ENCODE results near the gene KLHDC10.
"Not testable (repeated sequence)": the region's sequence is repeated elsewhere in the genome, so short reads cannot be mapped to it uniquely, and the experiment has no call there.

The KLHDC10 gene

DNA sequence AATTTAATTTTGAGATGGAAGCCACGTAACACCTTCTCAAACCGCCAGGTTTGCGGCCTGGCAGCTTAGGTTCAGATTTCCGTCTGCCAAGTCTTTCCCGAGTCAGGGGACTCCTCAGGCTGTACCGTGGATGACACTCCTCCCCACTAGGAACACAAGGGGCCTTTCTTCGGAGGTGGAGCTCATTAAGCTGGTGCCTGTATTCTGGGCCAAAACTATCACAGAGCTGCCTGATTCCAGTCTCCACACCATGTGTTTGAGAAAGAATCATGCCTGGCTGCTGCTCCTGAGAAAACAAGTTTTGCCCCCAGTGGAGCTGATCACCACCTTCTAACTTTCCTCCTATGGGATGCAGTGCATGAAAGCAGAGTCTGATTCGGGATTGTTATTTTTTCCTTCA lies 90.1 kb downstream of the KLHDC10 start:
- no peak for DNase-seq

DNA sequence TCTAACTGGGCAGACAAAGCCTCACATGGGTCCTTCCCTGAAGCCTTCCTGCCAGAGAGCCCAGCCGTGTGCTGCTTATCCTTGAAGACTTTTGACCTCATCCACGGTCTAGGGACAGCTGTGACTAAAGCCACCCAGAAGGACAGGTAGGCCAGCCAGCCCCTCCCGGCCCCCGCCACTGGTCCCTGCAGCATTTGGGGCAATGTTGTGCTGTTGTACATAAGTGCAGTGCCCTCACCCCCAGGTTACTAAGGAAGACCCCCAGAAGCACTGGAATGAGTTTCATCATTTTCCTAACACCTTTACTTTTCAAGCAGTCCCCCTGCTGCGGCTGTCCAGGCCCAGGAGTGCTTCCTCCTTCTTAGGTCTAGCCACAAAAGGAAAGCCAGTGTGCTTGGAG lies 91.9 kb downstream of the KLHDC10 start:
- no peak for DNase-seq

DNA sequence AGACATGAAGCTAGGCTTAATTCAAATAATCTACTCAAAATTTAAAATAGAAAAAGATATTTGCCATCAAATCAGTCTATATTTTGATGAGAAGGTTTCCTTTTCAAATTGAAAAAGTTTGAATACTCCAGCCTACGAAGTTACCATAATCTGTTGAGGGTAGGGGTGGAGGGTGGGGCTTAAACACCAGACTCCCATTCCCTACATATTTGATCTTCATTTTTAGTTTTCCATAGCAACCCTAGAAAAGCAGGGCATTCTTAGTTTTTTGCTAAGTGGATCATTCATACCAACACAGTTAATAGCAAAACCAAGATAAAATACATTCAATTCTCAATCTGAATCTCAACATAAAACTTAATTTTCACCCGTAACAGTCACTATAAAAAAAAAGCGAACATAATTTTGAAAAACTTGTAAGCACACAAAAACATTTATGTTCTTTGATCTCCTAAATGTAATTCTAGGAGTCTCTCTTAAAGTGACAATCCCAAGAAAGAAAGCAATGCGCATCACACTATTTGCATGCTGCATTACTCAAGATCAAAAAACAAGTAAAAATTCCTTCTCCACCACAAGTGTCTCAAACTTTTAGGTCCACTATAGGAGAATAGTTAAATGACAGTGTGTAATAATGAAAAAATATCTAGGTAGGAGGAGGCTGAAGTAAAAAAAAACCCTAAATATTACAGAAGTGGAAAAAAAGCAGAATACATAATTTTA lies 104.1 kb downstream of the KLHDC10 start:
- DNase-seq = no peak

DNA sequence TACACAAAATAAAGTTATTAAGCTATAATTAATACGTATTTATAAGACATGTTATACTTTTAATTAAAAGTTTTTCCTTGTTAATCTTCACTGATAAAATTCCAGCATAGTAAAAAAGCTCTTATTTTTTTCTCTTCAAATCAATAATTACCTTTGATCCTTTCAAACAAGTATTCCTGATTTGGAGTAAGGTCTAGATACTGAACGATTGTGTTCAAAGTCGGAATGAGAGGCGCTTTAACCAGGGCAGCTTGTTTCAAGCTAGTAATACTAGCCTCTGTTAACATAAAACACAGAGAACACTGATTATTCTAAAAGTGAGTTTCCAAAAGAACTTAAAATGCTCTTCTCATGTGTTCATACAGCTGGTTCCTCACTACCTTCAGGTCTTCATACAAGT lies 107.9 kb downstream of the KLHDC10 start:
- DNase-seq = no peak

DNA sequence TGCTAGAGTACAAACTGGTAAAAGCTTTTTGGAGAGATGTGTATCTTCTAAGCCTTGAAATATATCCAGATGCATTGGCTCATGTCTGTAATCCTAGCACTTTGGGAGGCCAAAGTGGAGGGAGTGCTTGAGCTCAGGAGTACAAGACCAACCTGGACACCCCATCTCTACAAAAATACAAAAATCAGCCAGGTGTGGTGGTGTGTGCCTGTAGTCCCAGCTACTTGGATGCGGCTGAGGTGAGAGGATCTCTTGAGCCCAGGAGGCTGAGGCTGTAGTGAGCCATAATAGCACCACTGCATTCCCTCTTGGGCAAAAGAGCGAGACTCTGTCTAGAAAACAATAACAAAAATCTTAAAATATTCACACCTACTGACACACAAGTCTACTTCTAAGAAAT lies 109.3 kb downstream of the KLHDC10 start:
- DNase-seq = no peak

DNA sequence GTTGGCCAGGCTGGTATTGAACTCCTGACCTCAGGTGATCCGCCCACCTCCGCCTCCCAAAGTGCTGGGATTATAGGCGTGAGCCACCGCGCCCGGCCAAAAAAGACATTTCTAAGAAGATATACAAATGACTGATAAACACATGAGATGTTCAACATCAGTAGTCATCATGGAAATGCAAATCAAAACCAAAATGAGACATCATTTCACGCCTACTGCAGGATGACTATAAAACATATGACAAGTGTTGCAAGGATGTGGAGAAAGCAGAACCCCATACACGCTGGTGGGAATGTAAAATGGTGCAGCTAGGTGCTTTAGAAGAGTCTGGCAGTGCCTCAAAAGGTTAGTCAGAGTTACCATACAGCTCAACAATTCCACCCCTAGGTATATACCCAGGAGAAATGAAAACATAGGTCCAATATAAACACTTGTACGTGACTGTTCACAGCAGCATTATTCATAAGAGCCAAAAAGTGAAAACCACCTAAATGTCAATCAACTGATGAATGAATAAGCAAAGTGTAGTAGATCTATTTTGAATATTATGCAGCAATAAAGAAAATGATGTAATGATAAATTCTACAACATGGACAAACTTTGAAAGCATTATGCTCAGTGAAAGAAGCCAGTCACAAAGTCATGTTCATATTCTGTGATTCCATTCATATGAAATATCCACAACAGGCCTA lies 110.4 kb downstream of the KLHDC10 start:
- no peak for DNase-seq

DNA sequence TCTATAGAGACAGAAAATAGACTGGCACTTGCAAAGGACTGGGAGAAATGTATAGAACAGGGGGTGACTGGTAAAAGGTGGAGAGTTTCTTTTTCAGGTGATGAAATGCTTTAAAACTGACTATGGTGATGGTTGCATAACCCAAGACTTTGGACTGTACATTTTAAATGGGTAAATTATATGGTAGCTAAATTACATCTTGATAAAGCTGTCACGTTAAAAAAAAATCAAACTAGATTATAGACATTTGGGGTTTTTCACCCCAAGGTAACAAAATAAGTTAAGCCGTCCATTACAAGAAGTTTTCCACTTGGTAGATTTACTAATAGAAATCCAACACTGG lies 110.9 kb downstream of the KLHDC10 start:
- DNase-seq = no peak

DNA sequence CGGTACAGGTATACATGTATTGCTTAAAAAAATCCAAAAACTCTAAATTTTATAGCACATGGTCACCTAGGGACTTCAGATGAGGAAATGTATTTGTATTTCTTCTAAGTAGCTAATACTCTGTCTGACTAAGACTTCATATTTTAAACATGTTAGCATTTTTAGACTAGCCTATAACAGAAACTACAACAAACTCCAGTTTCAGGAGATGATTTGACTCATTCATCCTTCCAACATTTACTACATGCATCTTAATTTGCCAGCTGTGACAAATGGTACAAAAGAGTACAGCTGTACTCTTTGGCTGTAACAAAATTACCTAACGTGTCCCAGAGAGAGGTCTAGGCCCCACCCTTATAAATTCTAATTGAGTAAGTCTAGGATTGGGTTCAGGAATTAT lies 112.7 kb downstream of the KLHDC10 start:
- DNase-seq = no peak

DNA sequence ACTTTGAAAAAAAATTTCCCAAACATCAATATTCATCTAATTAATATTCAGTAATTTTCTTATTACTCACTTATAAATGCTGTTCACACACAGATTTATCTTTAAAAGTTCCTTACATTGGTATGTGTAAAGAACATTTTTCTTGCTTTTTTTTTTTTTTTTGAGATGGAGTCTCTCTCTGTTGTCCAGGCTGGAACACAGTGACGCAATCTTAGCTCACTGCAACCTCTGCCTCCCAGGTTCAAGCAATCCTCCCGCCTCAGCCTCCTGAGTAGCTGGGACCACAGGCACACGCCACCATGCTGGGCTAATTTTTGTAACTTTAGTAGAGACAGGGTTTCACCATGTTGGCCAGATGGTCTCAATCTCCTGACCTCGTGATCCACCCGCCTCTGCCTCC lies 114.0 kb downstream of the KLHDC10 start:
- DNase-seq = not testable (repeated sequence)

Measured in NCI-H748 treated with DMSO at 0.1 percent for 48 hours (cell line).